ENCODE results near the gene GLTP.
"Not testable (repeated sequence)": the region's sequence is repeated elsewhere in the genome, so short reads cannot be mapped to it uniquely, and the experiment has no call there.

GLTP gene

GRCh38 chr12:109900752-109901580, 20.6 kb upstream of the GLTP start:
- peak; percentile 49 for DNase-seq

GRCh38 chr12:109899783-109900751, 19.7 kb upstream of the GLTP start, which contains the start of gene TCHP:
TCHP (plus strand) TSS chr12:109900274; CDS start chr12:109903027, 2,753 bp downstream.
- peak; percentile 91 for DNase-seq

GRCh38 chr12:109899345-109899744, 19.0 kb upstream of the GLTP start:
- not testable (repeated sequence) for DNase-seq

GRCh38 chr12:109897029-109897428, 16.7 kb upstream of the GLTP start:
- DNase-seq: no peak

GRCh38 chr12:109896188-109896587, 15.8 kb upstream of the GLTP start:
- no peak for DNase-seq

- DNase-seq: no peak
These were observed 14.6 kb upstream of the GLTP start for GRCh38 chr12:109894939-109895338.

- DNase-seq: no peak
These were observed 13.1 kb upstream of the GLTP start for GRCh38 chr12:109893261-109893995.

GRCh38 chr12:109892748-109893147, 12.4 kb upstream of the GLTP start:
- DNase-seq: no peak

- no peak for DNase-seq
These were observed 11.9 kb upstream of the GLTP start for GRCh38 chr12:109892165-109892715.

GRCh38 chr12:109891731-109892130, 11.4 kb upstream of the GLTP start:
- not testable (repeated sequence) for DNase-seq

- no peak for DNase-seq
These were observed 10.4 kb upstream of the GLTP start for GRCh38 chr12:109890620-109891170.

- peak; percentile 42 for DNase-seq
These were observed 8.1 kb upstream of the GLTP start for GRCh38 chr12:109888179-109889020.

GRCh38 chr12:109885616-109886015, 5.3 kb upstream of the GLTP start:
- DNase-seq: no peak

- no peak for DNase-seq
These were observed 3.1 kb upstream of the GLTP start for GRCh38 chr12:109883461-109883860.

GRCh38 chr12:109881752-109882151, 1.4 kb upstream of the GLTP start:
- no peak for DNase-seq

GRCh38 chr12:109880938-109881337, 597 bp upstream of the GLTP start:
- DNase-seq: peak; percentile 26

- peak; percentile 34 for DNase-seq
These were observed 844 bp downstream of the GLTP start for GRCh38 chr12:109879351-109880042.

GRCh38 chr12:109878749-109879148, 1.6 kb downstream of the GLTP start:
- DNase-seq: no peak

GRCh38 chr12:109878247-109878625, 2.1 kb downstream of the GLTP start:
- DNase-seq: no peak

GRCh38 chr12:109877504-109878246, 2.7 kb downstream of the GLTP start:
- no peak for DNase-seq

All from OCI-M1 (cell line).